HG02588 (cell line): ENCODE measurements around the gene IFT27.

ENCODE experiments used
- ATAC-seq: cut with Tn5 transposase; IDR thresholded peaks from one replicate; pipeline ENCODE4 v1.9.1; 2021; ENCODE audit warnings: mild to moderate bottlenecking, moderate library complexity; ENCODE audit not compliant: unreplicated experiment

Gene IFT27

GRCh38 chr22:36727927-36728488 is 47.9 kb downstream of the IFT27 start:
- no peak for ATAC-seq

- ATAC-seq, result no peak
Measured at GRCh38 chr22:36727110-36727509, 48.8 kb downstream of the IFT27 start.

GRCh38 chr22:36726007-36726380 is 49.9 kb downstream of the IFT27 start:
- no peak for ATAC-seq

- ATAC-seq, result no peak
Measured at GRCh38 chr22:36725366-36726006, 50.4 kb downstream of the IFT27 start.

GRCh38 chr22:36724836-36725235 is 51.1 kb downstream of the IFT27 start:
- ATAC-seq, result no peak

GRCh38 chr22:36722055-36722454 is 53.9 kb downstream of the IFT27 start:
- ATAC-seq, result no peak

GRCh38 chr22:36715647-36716046 is 60.3 kb downstream of the IFT27 start:
- ATAC-seq, result no peak

GRCh38 chr22:36714110-36714509 is 61.8 kb downstream of the IFT27 start:
- ATAC-seq, result no peak

GRCh38 chr22:36713436-36713835 is 62.5 kb downstream of the IFT27 start:
- no peak for ATAC-seq
